GM12801 (cell line): Measurements from ENCODE around the gene LAMTOR3.

Source experiments
- CTCF ChIP-seq: IDR thresholded peaks from one replicate; pipeline ENCODE4 v1.5.1; 2011; ENCODE audit warnings: control low read depth; ENCODE audit not compliant: insufficient read length; ENCODE audit errors: extremely low read depth

The LAMTOR3 gene

GRCh38 chr4:99894161-99894997 is at the start of gene LAMTOR3:
TSS of gene LAMTOR3 (minus strand) at chr4:99894427. CDS start at chr4:99893963, 464 bp downstream.
- no peak for TF ChIP-seq CTCF

GRCh38 chr4:99938243-99938753 is 44.1 kb upstream of the LAMTOR3 start:
- no peak for TF ChIP-seq CTCF

GRCh38 chr4:99934891-99935290 is 40.7 kb upstream of the LAMTOR3 start:
- no peak for TF ChIP-seq CTCF

- TF ChIP-seq CTCF, result no peak
Measured at GRCh38 chr4:99927566-99927965, 33.3 kb upstream of the LAMTOR3 start.

- TF ChIP-seq CTCF, result no peak
Measured at GRCh38 chr4:99921174-99921573, 26.9 kb upstream of the LAMTOR3 start.

- TF ChIP-seq CTCF, result no peak
Measured at GRCh38 chr4:99918656-99919055, 24.4 kb upstream of the LAMTOR3 start.

GRCh38 chr4:99917575-99917974 is 23.3 kb upstream of the LAMTOR3 start:
- TF ChIP-seq CTCF, result no peak
